Activated CD4-positive, alpha-beta T cell treated with anti-CD3 and anti-CD28 coated beads for 4 hours (primary cell): ENCODE measurements around the gene RASD2.

ENCODE experiments used
- DNase-seq, 2 donors: peaks; one replicate each; pipeline ENCODE4 v3.0.0-alpha.2; 2020

The RASD2 gene

DNA sequence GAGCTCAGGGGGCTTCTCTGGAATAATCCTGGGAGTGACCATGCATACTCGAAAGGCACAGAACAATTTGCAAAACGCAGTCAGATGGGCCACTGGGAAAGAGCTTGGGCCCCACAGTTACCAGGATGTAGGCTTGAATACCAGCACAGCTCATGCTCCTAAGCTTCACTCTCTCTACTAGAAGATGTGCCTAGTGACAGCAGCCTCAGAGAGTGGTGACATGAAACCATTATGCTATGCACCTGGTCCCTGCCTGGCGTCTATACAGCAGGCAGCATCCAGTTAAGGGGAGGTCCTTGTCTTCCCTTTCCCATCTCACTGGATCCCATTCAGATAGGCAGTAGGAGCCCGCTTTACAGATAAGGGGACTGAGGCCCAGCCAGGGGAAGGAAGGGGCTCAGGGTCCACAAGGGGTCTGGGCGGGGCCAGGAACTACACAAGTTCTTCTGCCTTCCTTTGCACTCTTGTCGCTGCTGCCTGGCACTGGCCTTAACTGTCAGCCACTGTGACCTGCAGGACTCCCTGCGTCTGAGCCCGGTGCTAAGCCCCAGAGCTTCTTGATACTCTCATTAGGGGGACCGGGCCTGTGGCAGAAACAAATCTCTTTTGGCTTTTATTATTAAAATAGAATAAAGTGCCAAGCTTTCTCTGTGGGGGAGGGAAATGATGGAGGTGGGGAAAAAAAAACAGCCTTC, 21.2 kb upstream of the RASD2 start:
- no peak for DNase-seq

DNA sequence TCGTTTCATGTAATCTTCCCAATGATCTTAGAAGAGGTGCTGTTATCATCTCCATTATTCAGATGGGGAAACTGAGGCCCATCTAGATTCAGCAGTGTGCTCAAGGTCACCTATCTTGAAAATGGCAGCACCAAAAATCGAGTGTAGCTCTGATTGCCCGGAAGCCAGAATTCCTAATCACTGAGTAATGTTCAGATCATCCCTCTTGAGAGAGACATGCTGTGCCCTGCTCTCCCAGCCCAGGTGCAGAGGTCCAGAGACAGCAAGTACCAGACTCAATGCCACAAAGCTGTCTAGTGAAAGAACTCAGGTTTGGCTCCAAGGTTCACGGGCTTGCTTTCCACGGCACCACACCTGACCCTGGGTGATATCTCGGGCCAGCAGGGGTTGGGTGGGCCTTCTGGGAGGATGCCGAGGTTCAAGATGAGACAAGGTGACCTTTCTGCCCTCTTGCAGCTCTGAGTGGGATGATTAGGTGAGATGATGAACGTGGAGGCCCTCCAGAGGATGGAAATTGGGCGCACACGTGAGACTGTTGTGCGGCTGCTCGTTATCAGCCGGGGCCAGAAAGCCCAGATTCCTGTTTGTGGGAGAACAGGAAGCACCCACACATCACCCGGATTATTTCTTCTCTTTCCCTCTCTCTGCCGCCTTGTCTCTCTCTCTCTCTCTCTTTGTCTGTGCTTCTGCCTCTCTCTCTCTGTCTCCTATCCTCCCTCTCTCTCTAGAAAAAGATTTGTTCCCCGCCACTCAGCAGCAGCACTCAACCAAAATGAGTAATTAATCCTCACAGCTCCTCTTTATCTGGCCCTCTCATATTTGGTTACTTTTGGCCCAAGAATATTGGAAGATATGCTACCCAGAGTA, 19.0 kb upstream of the RASD2 start:
- DNase-seq, result no peak

DNA sequence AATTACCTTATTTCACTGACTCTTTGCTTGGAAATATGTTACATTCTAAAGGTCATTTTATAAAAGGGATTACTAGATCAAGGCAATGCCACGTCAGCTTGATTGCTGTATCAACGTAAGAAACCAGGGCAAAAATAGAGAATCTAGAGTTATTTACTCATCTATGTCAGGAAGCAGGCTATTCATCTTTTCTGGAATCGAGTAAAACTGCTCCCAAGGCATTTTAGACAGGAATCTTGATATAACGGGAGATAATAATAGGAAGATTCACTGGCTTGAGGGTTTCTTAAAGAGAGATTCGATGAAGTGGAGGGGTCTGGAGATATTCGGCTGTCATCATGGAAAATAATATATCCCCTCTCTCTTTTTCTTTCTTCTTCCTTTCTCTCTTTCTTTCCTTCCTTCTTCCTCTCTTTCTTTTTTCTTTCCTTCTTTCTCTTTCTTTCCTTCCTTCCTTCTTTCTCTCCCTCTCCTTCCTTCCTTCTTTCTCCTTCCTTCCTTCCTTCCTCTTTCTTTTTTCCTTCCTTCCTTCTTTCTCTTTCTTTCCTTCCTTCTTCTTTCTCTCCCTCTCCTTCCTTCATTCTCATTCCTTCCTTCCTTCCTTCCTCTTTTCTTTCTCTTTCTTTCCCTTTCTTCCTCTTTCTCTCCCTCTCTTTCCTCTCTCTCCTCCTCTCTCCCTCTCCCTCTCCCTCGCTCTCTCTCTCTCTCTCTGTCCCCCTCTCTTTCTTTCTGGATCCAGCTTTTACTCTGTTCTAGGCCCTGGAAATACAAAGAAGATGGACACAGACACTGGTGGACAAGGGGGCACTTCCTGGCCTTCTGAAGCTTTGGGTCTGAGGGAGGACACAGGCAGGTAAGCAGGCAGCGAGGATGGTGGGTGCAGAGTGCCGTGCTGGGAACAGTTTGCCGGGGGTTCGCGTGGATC, 18.1 kb upstream of the RASD2 start:
- DNase-seq, result no peak

DNA sequence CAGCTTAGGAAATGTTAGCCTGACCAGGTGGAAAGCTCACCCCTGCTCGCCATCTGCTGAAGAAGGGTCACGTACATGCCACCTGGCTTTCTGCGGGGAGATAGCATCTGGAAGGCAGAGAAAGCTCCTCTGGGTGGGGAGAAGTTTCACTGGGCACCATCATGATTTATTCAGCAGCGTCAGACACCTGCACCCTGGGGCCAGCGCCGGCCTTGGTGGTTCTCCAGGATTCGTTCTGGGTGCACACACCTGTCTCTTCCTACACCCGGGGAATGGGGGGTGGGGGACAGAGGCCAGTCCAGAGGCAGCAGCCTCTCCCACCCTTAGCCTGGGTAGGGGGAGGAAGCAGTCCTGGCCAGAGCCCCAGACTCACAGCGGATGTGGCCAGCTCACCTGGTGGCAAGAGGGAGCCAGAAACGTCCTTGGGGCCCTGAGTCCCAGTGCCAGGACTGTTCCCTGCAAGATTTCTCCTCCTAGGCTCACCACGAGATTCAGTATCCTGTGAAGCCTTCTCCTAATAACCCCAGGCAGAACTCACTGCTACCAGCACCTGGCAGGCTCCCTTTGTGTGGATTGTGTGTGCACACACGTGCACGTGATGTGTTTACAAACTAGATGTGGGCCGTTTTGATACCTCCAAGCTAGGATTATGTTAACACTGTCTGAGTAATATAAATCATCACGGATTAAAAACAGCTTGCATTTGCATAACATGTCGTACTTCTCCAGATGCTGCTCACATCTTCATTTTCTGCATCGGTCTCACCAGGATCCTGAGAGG, 17.3 kb upstream of the RASD2 start:
- no peak for DNase-seq

DNA sequence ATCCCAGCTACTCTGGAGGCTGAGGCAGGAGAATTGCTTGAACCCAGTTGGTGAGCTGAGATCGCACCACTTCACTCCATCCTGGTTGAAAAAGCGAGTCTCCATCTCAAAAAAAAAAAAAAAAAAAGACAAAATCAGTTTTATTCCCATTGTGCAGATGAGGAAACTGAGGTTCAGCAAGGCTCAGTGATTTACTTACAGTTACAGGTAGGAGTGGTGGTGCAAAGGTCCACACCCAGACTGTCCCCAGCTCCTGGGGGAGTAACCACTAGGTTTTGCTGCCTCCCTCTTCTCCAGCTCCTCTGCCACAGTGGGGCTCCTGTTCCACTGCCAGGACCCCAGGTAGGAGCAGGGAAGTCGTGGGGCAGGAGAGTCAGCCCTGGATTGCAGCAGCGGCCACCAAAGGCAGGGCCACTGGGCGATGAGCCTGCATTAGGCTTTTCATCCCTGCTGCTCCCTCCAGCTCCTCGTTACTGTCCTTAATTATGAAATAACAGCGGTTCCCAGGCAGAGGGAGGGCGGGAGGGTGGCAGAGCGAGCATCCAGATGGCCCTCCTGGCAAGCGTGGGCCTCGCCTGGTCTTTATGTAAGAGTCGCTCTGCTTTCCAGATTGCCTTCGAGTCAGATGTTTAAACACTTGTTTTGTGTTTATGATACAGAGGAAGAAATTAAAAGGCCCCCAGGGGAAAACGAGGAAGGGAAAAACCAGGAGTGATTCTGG, 15.5 kb upstream of the RASD2 start:
- no peak for DNase-seq

DNA sequence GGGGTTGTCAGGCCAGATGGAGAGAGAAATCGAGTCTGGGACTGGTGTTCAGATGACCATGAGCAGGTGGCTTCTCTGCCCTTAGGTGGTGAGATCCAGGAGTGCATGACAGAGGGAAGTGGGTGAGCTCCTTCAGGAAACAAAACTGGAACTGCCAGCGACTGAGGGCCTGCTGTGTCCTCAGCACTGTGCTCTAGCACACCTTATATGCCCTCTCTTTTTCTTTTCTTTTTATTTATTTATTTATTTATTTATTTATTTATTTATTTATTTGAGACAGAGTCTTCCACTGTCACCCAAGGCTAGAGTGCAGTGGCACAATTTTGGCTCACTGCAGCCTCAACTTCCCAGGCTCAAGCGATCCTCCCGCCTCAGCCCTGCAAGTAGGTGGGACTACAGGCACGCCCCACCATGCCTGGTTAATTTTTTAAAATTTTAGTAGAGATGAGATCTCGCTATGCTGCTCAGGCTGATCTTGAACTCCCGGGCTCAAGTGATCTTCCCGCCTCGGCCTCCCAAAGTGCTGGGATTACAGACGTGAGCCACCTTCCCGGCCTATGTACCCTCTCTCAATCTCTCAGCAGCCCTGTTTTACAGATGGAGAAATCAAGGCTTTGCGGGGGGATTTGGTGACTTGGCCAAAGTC, 14.8 kb upstream of the RASD2 start:
- DNase-seq, result no peak

DNA sequence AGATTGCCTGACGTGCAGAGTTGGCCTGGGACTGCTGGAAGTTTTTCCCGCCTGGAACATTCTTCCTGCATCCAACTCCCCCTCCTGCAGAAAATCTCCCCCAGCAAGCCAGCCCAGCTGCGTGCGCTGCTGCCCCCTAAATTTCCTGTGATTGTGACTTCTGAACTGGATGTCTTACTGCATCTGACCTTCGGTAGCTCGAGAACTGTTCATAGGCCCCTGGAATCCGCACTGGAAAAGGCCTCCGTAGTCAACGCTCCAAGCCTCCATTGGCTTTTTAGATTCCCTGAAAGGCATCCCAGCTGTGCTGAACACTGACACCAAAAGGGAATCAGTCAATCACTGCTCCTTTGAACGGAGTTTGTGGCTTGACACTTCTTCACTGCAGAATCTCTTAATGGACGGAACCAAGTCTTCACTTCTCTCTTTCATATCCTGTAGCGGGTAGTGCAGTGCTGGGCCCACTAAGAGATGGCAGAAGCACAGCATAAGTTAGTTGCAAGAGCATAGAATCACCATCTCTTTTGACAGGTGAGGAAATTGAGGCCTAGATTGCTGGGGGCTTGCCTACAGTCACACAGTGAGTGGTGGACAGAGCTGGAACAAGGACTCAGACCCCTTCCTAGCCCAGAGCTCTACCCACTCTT, 14.2 kb upstream of the RASD2 start:
- no peak for DNase-seq

DNA sequence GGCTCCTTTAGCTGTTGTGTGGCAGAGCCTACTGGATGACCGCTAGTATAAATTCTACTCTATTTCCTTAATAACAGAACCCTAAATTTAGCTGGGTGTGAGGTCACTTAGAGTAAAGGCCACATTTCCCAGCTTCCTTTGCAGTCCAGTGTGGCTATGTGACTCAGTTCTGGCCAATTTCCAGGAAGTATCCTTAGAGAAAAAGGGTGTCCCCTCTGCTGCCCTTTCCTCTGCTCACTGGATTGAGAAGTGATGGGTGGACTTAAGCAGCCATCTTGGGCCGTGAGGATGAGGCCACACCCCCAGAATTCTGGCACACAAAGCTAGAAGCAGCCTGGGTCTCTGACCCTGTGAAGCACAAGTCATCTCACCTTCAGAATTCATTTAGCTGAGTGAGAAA, 11.7 kb upstream of the RASD2 start:
- DNase-seq, result no peak

DNA sequence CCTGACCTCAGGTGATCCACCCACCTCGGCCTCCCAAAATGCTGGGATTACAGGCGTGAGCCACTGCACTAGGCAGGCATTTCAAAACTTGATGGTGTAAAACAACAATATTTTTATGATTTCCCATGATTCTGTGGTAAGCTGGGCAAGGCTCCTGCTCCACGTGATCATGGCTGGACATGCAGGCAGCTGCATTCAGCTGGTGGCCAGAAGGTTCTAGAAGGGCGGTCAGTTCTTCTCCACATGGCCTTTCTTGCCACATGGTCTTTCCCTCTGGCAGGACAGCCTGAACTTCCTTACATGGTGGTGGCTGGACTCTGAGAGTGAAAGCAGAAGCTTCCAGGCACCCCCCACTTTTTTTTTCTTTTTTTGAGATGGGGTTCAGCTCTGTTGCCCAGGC, 9.9 kb upstream of the RASD2 start:
- no peak for DNase-seq

DNA sequence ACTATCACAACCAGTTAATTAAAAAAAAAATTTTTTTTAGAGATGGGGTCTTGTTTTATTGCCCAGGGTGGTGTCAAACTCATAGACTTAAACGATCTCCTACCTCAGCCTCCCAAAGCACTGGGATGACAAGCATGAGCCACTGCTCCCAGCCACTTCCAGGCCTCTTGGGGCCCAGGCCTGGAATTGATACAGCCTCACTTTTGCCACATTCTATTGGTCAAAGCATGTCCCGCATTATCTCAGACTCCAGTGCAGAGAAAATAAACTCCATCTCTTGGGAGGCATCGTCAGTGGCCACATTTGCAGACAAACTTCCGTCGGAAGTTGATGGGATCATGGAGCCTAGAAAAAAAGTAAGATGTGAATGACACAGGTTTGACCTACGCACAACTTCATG, 9.4 kb upstream of the RASD2 start:
- no peak for DNase-seq

DNA sequence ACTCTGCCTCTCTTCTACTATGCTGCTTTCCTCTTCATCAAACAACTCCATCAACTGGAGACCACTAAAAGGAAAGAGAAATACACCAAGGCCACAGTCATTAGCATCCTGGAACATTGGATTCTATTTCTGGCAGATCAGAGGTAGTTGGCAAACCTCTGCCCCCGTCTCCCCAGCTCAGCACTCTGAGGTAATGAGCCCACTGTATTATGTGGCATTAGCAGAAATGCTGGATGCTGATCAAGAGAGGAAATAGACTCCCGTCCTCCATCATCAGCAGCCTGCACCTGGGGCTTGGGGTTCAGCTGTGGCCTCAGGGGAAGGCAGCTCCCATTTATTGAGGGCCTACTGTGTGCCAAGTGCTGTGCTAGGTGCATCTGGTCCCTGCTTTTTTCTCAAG, 9.0 kb upstream of the RASD2 start:
- DNase-seq, result no peak

DNA sequence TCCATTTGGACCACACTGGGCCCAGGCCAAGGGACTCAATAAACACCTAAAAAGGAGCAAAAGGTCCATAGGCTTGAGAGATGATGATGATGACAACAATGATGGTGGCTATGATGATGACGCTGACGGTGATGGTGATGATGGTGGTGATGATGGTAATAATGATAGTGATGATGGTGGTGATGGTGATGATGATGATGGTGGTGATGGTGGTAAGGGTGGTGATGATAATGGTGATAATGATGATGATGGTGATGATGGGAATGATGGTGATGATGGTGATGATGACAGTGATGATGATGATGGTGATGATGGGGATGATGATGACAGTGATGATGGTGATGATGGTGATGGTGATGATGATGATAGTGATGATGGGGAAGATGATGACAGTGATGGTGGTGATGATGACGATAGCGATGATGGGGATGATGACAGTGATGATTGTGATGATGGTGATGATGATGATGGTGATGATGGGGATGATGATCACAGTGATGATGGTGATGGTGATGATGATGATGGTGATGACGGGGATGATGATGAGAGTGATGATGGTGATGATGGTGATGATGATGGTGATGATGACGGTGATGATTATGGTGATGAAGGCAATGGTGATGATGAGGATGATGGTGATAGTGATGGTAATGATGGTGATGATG, 7.1 kb upstream of the RASD2 start:
- no peak for DNase-seq

DNA sequence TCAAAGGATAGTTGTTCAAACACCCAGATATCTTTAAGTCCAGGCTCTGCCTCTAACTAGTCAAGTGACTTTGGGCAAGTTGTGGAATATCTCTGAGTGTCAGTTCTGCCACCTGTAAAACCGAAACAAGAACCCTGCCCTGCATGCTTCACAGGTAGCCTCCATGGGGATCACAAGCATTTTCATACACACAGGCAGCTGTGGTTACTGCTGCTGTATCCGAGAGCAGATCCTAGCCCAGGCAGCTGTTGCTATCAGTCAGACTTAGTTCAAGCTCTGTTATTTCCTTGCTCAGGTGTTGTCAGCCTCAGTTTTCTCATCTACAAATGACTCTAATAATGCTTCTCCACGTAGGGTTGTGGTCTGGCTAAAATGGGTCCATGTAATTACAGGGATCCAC, 6.5 kb upstream of the RASD2 start:
- DNase-seq, result no peak

DNA sequence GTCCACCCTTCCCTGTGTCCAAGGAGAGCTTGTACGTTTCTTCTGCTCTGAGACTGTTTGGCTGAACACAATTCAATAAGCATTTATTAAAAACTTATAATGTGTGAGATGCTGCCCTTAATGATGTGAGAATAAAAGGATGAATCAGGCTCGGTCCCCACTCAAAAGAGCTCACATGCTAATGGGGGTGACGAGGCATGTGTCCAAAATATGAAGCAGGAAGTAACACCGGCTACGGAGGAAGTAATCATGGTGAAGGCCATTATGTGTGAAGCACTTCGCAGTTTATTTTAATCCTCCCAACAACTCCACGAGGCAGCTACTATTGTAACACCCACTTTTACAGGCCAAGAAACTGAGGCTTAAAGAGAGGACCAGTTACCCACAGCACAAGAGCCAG, 3.4 kb upstream of the RASD2 start:
- no peak for DNase-seq

DNA sequence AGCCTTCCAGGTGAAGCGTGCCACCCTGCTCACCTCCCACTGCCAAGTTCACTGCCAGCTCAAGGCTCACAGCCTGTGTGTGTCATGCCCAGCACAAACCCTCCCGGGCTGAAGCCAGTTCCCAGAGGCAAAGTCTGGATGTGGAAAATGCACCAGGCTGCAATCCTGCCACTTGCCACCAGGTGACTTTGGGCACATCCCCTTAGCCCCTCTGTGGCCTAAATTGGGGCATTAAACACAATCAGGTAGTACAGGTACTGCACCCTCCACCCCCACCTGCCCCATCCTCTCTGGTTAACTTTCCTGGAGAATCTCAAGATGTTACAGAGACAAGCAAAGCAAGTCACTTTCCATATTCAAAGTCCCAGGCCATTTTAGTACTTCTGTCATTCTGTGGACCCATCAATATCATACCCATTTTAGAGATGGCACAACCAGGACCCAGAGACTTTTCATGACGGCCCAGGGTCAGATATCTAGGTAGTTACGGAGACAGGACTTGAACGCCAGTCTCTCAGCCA, 1.8 kb upstream of the RASD2 start:
- DNase-seq, result peak in 1 of 2 donors; percentile 32

DNA sequence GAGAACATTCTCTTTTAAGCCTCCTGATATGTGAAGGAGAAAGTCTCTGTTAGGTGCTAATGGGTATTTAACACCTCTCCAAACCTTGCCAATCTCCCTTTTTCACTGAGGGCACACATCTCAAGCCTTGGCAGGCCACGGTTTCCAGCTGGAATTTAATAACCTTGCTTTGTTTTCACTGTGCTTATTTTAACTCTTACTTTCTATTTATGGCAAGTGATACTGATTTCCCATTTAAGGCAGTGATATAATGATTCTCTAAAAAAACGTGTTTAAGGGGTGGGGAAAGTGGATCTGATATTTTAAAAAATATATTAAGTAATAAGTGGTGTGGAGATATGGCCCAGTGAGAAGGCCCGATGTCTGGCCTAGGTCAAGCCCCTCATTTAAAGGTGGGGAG, 1.1 kb upstream of the RASD2 start:
- DNase-seq, result no peak

DNA sequence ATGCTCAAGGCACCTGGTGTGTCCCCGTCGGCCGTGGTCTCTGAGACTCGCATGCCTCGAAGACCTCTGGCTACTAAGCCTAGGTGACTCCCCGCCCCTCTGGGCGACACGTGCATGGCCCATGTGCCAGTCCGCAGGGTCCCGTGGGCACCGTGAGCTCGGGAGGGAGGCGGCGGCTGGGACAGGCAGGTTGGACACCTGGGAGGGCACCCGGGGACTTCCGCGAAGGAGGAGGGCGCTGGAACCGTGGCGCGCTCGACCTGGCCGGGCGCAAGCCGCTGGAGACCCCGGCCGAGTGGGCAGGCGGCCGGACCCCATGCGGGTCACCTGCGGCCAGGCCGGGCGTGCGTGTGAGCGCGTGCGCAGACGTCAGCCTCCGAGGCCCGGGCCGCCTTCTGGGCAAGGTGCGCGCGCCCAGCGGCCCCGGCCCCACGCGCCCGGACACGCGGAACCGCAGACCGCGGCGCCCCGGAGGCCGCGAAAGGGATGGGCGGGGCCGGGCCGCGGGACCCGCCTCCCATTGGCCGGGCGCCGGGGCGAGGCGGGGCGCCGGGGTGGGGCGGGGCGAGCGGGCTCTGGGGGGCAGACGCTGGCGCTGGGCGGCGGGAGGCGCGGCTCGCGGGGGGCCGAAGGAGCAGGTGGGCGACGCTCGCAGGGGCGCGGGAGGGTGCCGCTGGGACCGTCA, 579 bp upstream of the RASD2 start:
- peak; percentile 58 to 60 for DNase-seq

DNA sequence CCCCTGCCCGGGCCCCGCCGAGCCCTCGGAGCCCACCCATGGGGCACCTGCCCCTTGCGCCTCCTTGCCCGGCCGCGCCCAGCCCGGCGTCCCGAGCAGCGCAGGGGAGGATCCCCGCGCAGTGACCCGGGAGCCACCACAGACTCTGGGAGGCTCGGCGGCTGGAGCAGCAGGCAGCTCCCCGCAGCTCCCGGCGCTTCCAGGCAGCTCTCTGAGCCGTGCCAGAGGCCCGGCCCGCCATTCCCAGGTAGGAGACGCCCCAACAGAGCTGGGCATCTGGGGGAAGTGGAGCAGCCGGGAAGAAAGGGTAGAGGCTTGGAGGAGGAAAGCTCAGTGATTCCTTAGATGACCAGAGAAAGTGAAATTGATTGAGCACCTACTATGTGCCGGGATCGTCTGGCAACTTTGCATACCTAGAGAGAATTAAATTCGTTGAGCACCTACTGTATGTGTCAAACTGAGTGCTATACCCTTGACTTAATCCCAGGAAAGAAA, 670 bp downstream of the RASD2 start:
- DNase-seq, result no peak
